ENCODE measurements around the gene TMPRSS13. TPM values are rescaled to one million over a fixed set of nuclear protein-coding genes. Genes with fewer than 3 reads are reported as not detected.
A peak's percentile ranks its signal among the peaks of the same experiment; 100 is the strongest.

Gene TMPRSS13
- total and polyA plus RNA-seq, 2 of the 13 experiments (the other 11 are each of a cell fraction or from before 2014, with no cell fraction given), result not detected

DNA sequence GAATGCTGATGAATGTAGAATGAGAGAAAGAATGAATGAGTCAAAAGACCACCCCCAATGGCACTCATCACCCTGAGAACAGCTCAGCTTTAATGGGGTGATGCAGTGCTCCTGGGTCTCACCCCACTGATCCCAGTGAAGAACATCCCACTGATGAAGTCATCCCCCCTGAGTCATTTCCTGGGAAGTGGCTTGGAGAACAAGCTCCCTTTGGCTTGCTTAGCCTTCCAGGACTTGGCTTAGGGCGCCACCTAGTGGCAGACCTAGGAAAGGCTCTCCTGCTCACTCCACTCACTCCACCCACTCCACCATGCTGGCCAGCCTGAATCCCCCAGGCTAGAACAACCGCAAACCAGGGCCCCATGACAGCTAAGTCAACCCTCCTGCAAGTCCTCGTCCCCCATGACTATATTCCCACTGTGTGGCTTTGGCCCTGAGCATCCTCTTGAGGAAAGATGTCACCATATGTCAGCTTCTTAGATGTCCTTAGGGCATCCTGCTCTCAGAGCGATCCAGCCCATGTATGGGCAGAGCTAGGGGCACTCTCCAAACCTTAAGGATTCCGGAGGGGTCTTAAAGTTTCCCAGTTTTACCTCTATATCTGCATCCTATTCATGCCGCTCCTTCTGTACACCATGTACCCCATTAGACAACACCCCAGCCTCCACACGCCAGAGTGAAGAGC lies 17.8 kb upstream of the TMPRSS13 start (continued):
- TF ChIP-seq, protein P1, sequence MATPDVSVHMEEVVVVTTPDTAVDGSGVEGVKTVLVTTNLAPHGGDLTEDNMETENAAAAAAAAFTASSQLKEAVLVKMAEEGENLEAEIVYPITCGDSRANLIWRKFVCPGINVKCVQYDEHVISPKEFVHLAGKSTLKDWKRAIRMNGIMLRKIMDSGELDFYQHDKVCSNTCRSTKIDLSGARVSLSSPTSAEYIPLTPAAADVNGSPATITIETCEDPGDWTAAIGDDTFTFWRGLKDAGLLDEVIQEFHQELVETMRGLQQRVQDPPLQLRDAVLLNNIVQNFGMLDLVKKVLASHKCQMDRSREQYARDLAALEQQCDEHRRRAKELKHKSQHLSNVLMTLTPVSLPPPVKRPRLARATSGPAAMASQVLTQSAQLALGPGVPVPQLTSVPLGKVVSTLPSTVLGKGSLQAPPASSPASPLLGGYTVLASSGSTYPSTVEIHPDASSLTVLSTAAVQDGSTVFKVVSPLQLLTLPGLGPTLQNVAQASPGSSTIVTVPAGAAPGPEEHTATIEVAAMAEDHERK (CRISPR knock-in tag; IDR thresholded peaks at IDR 0.05; ENCODE audit: low read depth), result no peak
- TF ChIP-seq SAP130 (CRISPR knock-in tag; IDR thresholded peaks at IDR 0.05; ENCODE audit: low read depth), result no peak
- TF ChIP-seq, protein P2, sequence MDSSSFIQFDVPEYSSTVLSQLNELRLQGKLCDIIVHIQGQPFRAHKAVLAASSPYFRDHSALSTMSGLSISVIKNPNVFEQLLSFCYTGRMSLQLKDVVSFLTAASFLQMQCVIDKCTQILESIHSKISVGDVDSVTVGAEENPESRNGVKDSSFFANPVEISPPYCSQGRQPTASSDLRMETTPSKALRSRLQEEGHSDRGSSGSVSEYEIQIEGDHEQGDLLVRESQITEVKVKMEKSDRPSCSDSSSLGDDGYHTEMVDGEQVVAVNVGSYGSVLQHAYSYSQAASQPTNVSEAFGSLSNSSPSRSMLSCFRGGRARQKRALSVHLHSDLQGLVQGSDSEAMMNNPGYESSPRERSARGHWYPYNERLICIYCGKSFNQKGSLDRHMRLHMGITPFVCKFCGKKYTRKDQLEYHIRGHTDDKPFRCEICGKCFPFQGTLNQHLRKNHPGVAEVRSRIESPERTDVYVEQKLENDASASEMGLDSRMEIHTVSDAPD (CRISPR knock-in tag; IDR thresholded peaks at IDR 0.05), result no peak
- no peak for TF ChIP-seq ZNF670 (CRISPR knock-in tag; IDR thresholded peaks at IDR 0.05; ENCODE audit: borderline replicate concordance)
- TF ChIP-seq, protein P3, sequence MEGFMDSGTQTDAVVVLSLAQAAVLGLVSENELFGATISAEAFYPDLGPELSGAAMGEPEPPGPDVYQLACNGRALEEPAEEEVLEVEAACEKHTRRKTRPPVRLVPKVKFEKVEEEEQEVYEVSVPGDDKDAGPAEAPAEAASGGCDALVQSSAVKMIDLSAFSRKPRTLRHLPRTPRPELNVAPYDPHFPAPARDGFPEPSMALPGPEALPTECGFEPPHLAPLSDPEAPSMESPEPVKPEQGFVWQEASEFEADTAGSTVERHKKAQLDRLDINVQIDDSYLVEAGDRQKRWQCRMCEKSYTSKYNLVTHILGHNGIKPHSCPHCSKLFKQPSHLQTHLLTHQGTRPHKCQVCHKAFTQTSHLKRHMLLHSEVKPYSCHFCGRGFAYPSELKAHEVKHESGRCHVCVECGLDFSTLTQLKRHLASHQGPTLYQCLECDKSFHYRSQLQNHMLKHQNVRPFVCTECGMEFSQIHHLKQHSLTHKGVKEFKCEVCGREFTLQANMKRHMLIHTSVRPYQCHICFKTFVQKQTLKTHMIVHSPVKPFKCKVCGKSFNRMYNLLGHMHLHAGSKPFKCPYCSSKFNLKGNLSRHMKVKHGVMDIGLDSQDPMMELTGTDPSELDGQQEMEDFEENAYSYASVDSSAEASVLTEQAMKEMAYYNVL (CRISPR knock-in tag; IDR thresholded peaks at IDR 0.05; ENCODE audit: borderline replicate concordance), result no peak
- TF ChIP-seq ZNF598 (CRISPR knock-in tag; IDR thresholded peaks at IDR 0.05; ENCODE audit: borderline replicate concordance), result no peak
- TF ChIP-seq ARNTL (CRISPR knock-in tag; IDR thresholded peaks at IDR 0.05), result no peak
- TF ChIP-seq GABPB1 (CRISPR knock-in tag; IDR thresholded peaks at IDR 0.05), result peak; percentile 45; the same call in 1 of the 2 replicates
- TF ChIP-seq NFRKB (IDR thresholded peaks at IDR 0.05), result no peak
- TF ChIP-seq ZNF724P (CRISPR knock-in tag; IDR thresholded peaks at IDR 0.05; ENCODE audit: borderline replicate concordance), result no peak
- no peak for TF ChIP-seq TMF1 (CRISPR knock-in tag; IDR thresholded peaks at IDR 0.05; ENCODE audit: low read depth)
- no peak for TF ChIP-seq NFIB (CRISPR knock-in tag; IDR thresholded peaks at IDR 0.05; ENCODE audit: borderline replicate concordance)
- no peak for TF ChIP-seq ZNF788 (CRISPR knock-in tag; IDR thresholded peaks at IDR 0.05; ENCODE audit: borderline replicate concordance)
- 0 out of 2 replicates have a peak, but pooled peaks have one; percentile 31 for TF ChIP-seq POGK (CRISPR knock-in tag; conservative IDR thresholded peaks at IDR 0.05)
- TF ChIP-seq ZNF878 (CRISPR knock-in tag; IDR thresholded peaks at IDR 0.05), result no peak
- TF ChIP-seq, protein P4, sequence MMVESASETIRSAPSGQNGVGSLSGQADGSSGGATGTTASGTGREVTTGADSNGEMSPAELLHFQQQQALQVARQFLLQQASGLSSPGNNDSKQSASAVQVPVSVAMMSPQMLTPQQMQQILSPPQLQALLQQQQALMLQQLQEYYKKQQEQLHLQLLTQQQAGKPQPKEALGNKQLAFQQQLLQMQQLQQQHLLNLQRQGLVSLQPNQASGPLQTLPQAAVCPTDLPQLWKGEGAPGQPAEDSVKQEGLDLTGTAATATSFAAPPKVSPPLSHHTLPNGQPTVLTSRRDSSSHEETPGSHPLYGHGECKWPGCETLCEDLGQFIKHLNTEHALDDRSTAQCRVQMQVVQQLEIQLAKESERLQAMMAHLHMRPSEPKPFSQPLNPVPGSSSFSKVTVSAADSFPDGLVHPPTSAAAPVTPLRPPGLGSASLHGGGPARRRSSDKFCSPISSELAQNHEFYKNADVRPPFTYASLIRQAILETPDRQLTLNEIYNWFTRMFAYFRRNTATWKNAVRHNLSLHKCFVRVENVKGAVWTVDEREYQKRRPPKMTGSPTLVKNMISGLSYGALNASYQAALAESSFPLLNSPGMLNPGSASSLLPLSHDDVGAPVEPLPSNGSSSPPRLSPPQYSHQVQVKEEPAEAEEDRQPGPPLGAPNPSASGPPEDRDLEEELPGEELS (CRISPR knock-in tag; IDR thresholded peaks at IDR 0.05), result no peak
- no peak for TF ChIP-seq TFE3 (CRISPR knock-in tag; IDR thresholded peaks at IDR 0.05)

All from HepG2 (cell line).